A549 (cell line): ENCODE measurements around the gene NCS1. TPM values are rescaled to one million over a fixed set of nuclear protein-coding genes. Genes with fewer than 3 reads are reported as not detected.

Source experiments
- ATAC-seq, 2 experiments: fragments of 200-7000 bp in 1 of 2; fragments of >200 bp in 1 of 2; cut with Nextera tagmentation in 1 of 2; cut with Tn5 transposase in 1 of 2; 3 replicates each; pipeline versions ENCODE4 v1.8.0 to v1.9.1; 2018 to 2020; ENCODE audit warnings: mild to moderate bottlenecking in 1 of 2, moderate library complexity in 1 of 2
- CTCF ChIA-PET: fragments of 300-600 bp; sonication (Branson Sonifier 250); formaldehyde crosslinking; extraction: SDS; loops from one replicate; lab custom pipeline; 2021; ENCODE audit warnings: antibody characterized with exemption, inconsistent platforms; lab: Yijun Ruan, JAX
- POLR2A ChIA-PET: fragments of 350-600 bp; formaldehyde crosslinking; extraction: SDS; loops from one replicate; lab custom pipeline; 2021; ENCODE audit warnings: antibody characterized with exemption, inconsistent platforms; lab: Yijun Ruan, JAX
- DNase-seq, 2 experiments: peaks; one replicate each; pipeline versions ENCODE4 v3.0.0 to v3.0.0-alpha.2; 2011 to 2016; ENCODE audit warnings: low read depth in 1 of 2, low spot score in 1 of 2
- FAIRE-seq: peaks from 2 replicates; lab custom pipeline; 2011; peaks lifted over from hg19 to GRCh38; lab: Jason Lieb, UNC
- H3K27ac ChIP-seq, 2 experiments: fragments of >200 bp; sonication (Bioruptor Twin); formaldehyde crosslinking; 3 replicates each; pipeline ENCODE4 v1.5.1; 2016 to 2017
- H3K4me1 ChIP-seq: fragments of >200 bp; sonication (Bioruptor Twin); formaldehyde crosslinking; 3 replicates; pipeline ENCODE4 v1.6.1; 2016
- H3K4me2 ChIP-seq: fragments of >200 bp; sonication (Bioruptor Twin); formaldehyde crosslinking; 3 replicates; pipeline ENCODE4 v1.6.1; 2016
- H3K4me3 ChIP-seq: fragments of >200 bp; sonication (Bioruptor Twin); formaldehyde crosslinking; 3 replicates; pipeline ENCODE4 v1.5.1; 2016
- H3K9me3 ChIP-seq: fragments of >200 bp; sonication (Bioruptor Twin); formaldehyde crosslinking; 3 replicates; pipeline ENCODE4 v1.6.1; 2016
- ATOH8 ChIP-seq: fragments of 250-450 bp; sonication (Bioruptor Pico); IDR thresholded peaks from 2 replicates; pipeline ENCODE4 v1.5.0; 2020; ENCODE audit warnings: low read depth, mild to moderate bottlenecking, moderate library complexity
- BCL3 ChIP-seq: fragments of >200 bp; sonication (Bioruptor Twin); formaldehyde crosslinking; IDR thresholded peaks from 3 replicates; pipeline ENCODE4 v1.6.1; 2016
- BHLHE40 ChIP-seq: IDR thresholded peaks from 2 replicates; pipeline ENCODE4 v1.6.1; 2012; ENCODE audit warnings: low read depth, low read length, inconsistent platforms
- E2F6 ChIP-seq: IDR thresholded peaks from 2 replicates; pipeline ENCODE4 v1.6.1; 2012; ENCODE audit warnings: low read depth, borderline replicate concordance
- EHF ChIP-seq: fragments of 250-450 bp; sonication (Bioruptor Pico); IDR thresholded peaks from 2 replicates; pipeline ENCODE4 v1.5.0; 2020; ENCODE audit warnings: mild to moderate bottlenecking
- FOXS1 ChIP-seq: fragments of 250-450 bp; sonication (Bioruptor Pico); IDR thresholded peaks from 2 replicates; pipeline ENCODE4 v1.5.0; 2020; ENCODE audit warnings: mild to moderate bottlenecking, moderate library complexity
- HES2 ChIP-seq: fragments of >200 bp; sonication (Bioruptor Twin); formaldehyde crosslinking; IDR thresholded peaks from 2 replicates; pipeline ENCODE4 v1.6.1; 2016
- KDM5A ChIP-seq: fragments of 200-600 bp; sonication (generic); IDR thresholded peaks from 2 replicates; pipeline ENCODE4 v1.6.1; 2016; ENCODE audit warnings: antibody characterized with exemption, mild to moderate bottlenecking
- MAFK ChIP-seq: fragments of 450-650 bp; IDR thresholded peaks from 2 replicates; pipeline ENCODE4 v1.6.1; 2014; ENCODE audit not compliant: partially characterized antibody
- MAX ChIP-seq: IDR thresholded peaks from 2 replicates; pipeline ENCODE4 v1.6.1; 2012
- NR3C1 ChIP-seq: fragments of >200 bp; sonication (Bioruptor Twin); formaldehyde crosslinking; IDR thresholded peaks from 3 replicates; pipeline ENCODE4 v1.6.1; 2017
- PHF8 ChIP-seq: fragments of 200-600 bp; sonication (generic); IDR thresholded peaks from 2 replicates; pipeline ENCODE4 v1.6.1; 2016; ENCODE audit warnings: low read depth, mild to moderate bottlenecking, antibody characterized with exemption, moderate library complexity, borderline replicate concordance
- POLR2A ChIP-seq: IDR thresholded peaks from 2 replicates; pipeline ENCODE4 v1.6.1; 2012; ENCODE audit warnings: mild to moderate bottlenecking, low read length
- RAD21 ChIP-seq, 2 experiments: fragments of >200 bp in 1 of 2; sonication (Bioruptor Twin) in 1 of 2; formaldehyde crosslinking in 1 of 2; IDR thresholded peaks in 1 of 2; conservative IDR thresholded peaks in 1 of 2; 2 replicates in 1 of 2; 3 replicates in 1 of 2; pipeline ENCODE4 v1.6.1; 2012 to 2018; ENCODE audit warnings: inconsistent platforms in 1 of 2
- RCOR1 ChIP-seq: fragments of 150-350 bp; IDR thresholded peaks from 2 replicates; pipeline ENCODE4 v1.6.1; 2014; ENCODE audit warnings: antibody characterized with exemption, low read length, low read depth
- RFX5 ChIP-seq: fragments of 450-650 bp; IDR thresholded peaks from 2 replicates; pipeline ENCODE4 v1.7.1; 2014; ENCODE audit warnings: antibody characterized with exemption, mild to moderate bottlenecking, moderate library complexity
- SMC3 ChIP-seq: fragments of >200 bp; sonication (Bioruptor Twin); formaldehyde crosslinking; IDR thresholded peaks from 3 replicates; pipeline ENCODE4 v1.6.1; 2018; ENCODE audit warnings: inconsistent platforms
- SREBF2 ChIP-seq: fragments of 450-650 bp; IDR thresholded peaks from 2 replicates; pipeline ENCODE4 v1.6.1; 2014; ENCODE audit warnings: mild to moderate bottlenecking, moderate library complexity
- TFCP2L1 ChIP-seq: fragments of 250-450 bp; sonication (Bioruptor Pico); IDR thresholded peaks from 2 replicates; pipeline ENCODE4 v1.5.0; 2021; ENCODE audit warnings: mild to moderate bottlenecking
- TP53 ChIP-seq: fragments of 250-450 bp; sonication (Bioruptor Pico); IDR thresholded peaks from 2 replicates; pipeline ENCODE4 v1.5.0; 2021; ENCODE audit warnings: mild to moderate bottlenecking, moderate library complexity
- USF2 ChIP-seq: fragments of 450-650 bp; IDR thresholded peaks from 2 replicates; pipeline ENCODE4 v1.6.1; 2014; ENCODE audit warnings: antibody characterized with exemption
- ZC3H11A ChIP-seq: fragments of 450-650 bp; IDR thresholded peaks from 2 replicates; pipeline ENCODE4 v1.6.1; 2014; ENCODE audit warnings: antibody characterized with exemption, mild to moderate bottlenecking
- WGBS: methylation state at CpG from one replicate; pipeline ENCODE4 v1.1.6; 2017; ENCODE audit errors: missing lambda C conversion rate; 5-methylcytosine and 5-hydroxymethylcytosine counted together
- polyA minus RNA-seq: library from RNA; depleted of rRNA, polyadenylated mRNA; stranded (reverse); fragments of >200 nt; gene quantifications from 2 replicates; pipeline ENCODE4 v1.2.3, GENCODE V29; 2011; rRNA and poly(A)+ RNA removed
- polyA plus RNA-seq, 4 experiments: library from polyadenylated mRNA; depleted of rRNA in 3 of 4; stranded (reverse); fragments of >200 nt; fragmentation: RNase III in 1 of 4; extraction: RNeasy Plus Mini Kit Qiagen cat#74134 plus additional on column Dnase treatment in 1 of 4; gene quantifications; 2 replicates in 3 of 4; 3 replicates in 1 of 4; pipeline ENCODE4 v1.2.3, GENCODE V29; 2011 to 2017

Gene NCS1
- polyA plus RNA-seq (2011; rRNA removed) (19.1 and 21.9 TPM in 2 replicates), polyA plus RNA-seq (2017; fragmentation: RNase III; extraction: RNeasy Plus Mini Kit Qiagen cat#74134 plus additional on column Dnase treatment) (16.5 to 17.9 TPM (median 17.3 TPM) in 3 replicates), polyA minus RNA-seq (25.3 and 28.0 TPM in 2 replicates)
- polyA plus RNA-seq (2012; cell fraction: cytosol; rRNA removed) = 29.4 and 35.8 TPM in 2 replicates
- polyA plus RNA-seq (2012; cell fraction: nucleus; rRNA removed) = 26.8 and 29.2 TPM in 2 replicates

- H3K4me3 ChIP-seq = peak within 1 kb of the TSS; percentile 86
- H3K9me3 ChIP-seq = no peaks in the 10 kb centered on the region
- H3K27ac ChIP-seq = peak within 1 kb of the TSS; percentile 88 to 95
- peaks cover 13% of the 10 kb centered on the region; the same call in 1 of the 3 replicates for H3K4me1 ChIP-seq
- peak; percentile 57; the same call in 1 of the 2 replicates for TF ChIP-seq E2F6
- no peak for TF ChIP-seq TP53
- TF ChIP-seq MAX = peak; percentile 43; the same call in 1 of the 2 replicates
- ChIA-PET CTCF (interaction anchor here (0.6 kb wide), 1 partner anchor 66 kb away, joined by 3 read pairs; no protein-coding TSS in a partner anchor), POLR2A (interaction anchor here (1.4 kb wide), 1 partner anchor 14 kb away, joined by 3 read pairs; no protein-coding TSS in a partner anchor)
- peak; percentile 80 to 82 for ATAC-seq
- no CpG with 5 or more reads among the region's 101 CpGs for WGBS
- peak within 1 kb of the TSS; percentile 90 for H3K4me2 ChIP-seq
- peak; percentile 53 to 90 for DNase-seq
- FAIRE-seq = no peak
Observed at GRCh38 chr9:130172161-130172857, at the start of gene NCS1. Gene NCS1, plus strand, starts transcription at chr9:130172404. Its CDS starts 260 bp downstream, at chr9:130172664.

- TF ChIP-seq EHF (CRISPR knock-in tag) (no peak), HES2 (no peak), E2F6 (no peak), BHLHE40 (no peak), ZC3H11A (no peak), RCOR1 (no peak), POLR2A (no peak), FOXS1 (CRISPR knock-in tag) (no peak), BCL3 (no peak), TP53 (no peak), KDM5A (no peak), USF2 (no peak), TFCP2L1 (no peak), MAFK (no peak), RFX5 (no peak)
- no peak overlapping the region for H3K4me2 ChIP-seq
- FAIRE-seq (no peak), ATAC-seq (no peak), DNase-seq (no peak)
- ChIA-PET CTCF (interaction anchor here (4.9 kb wide), 1 partner anchor 15 kb away, joined by 39 read pairs; no protein-coding TSS in a partner anchor), POLR2A (no interaction called here)
- WGBS = 78% methylated on average over 7 of the region's 7 CpGs
- H3K9me3 ChIP-seq = no peaks in the 10 kb centered on the region
- H3K4me1 ChIP-seq = peaks cover 10% of the 10 kb centered on the region
- no peak overlapping the region for H3K4me3 ChIP-seq
- H3K27ac ChIP-seq = no peak overlapping the region
Observed at GRCh38 chr9:130122456-130122855, 49.7 kb upstream of the NCS1 start.

- H3K4me3 ChIP-seq = no peak overlapping the region
- no peak overlapping the region for H3K27ac ChIP-seq
- WGBS = 94% methylated on average over 7 of the region's 7 CpGs
- no peak overlapping the region for H3K4me2 ChIP-seq
- ATAC-seq = no peak
- TF ChIP-seq SMC3 = no peak
- TF ChIP-seq RAD21 (conservative IDR thresholded peaks at IDR 0.05 in 1 of 2, IDR thresholded peaks at IDR 0.05 in 1 of 2) = no peak
- TF ChIP-seq HES2 = no peak
- TF ChIP-seq NR3C1 = no peak
- no peak for TF ChIP-seq SREBF2
- no peak for TF ChIP-seq PHF8
- TF ChIP-seq ATOH8 (CRISPR knock-in tag) = no peak
- CTCF ChIA-PET = interaction anchor here (0.6 to 4.9 kb wide), 6 partner anchors 17 to 1996 kb away, joined by 3 to 39 read pairs (median 3); no protein-coding TSS in a partner anchor
- no peak for DNase-seq
- no peaks in the 10 kb centered on the region for H3K4me1 ChIP-seq
- no peaks in the 10 kb centered on the region for H3K9me3 ChIP-seq
- FAIRE-seq = no peak
- POLR2A ChIA-PET = no interaction called here
Observed at GRCh38 chr9:130124085-130124860, 47.9 kb upstream of the NCS1 start.
